HFFc6 (cell line): Measurements from ENCODE around the gene RAB3A. TPM values are rescaled to one million over a fixed set of nuclear protein-coding genes. Genes with fewer than 3 reads are reported as not detected.

Experiments
- DNase-seq: peaks from one replicate; pipeline ENCODE4 v3.0.0-alpha.2; 2018
- H3K27ac Mint-ChIP-seq: 2 replicates; pipeline ENCODE4 v1.8.0; 2020; ENCODE audit warnings: mild to moderate bottlenecking, mixed read lengths
- H3K27me3 Mint-ChIP-seq: 2 replicates; pipeline ENCODE4 v1.8.0; 2021; ENCODE audit warnings: mild to moderate bottlenecking, moderate library complexity, mixed read lengths; ENCODE audit not compliant: insufficient read depth
- H3K36me3 Mint-ChIP-seq: 2 replicates; pipeline ENCODE4 v1.8.0; 2021; ENCODE audit warnings: low read depth, mixed read lengths
- H3K4me1 Mint-ChIP-seq: 2 replicates; pipeline ENCODE4 v1.8.0; 2020; ENCODE audit warnings: low read depth, mixed read lengths
- H3K4me3 Mint-ChIP-seq: 2 replicates; pipeline ENCODE4 v1.8.0; 2020; ENCODE audit warnings: mild to moderate bottlenecking, moderate library complexity, mixed read lengths
- H3K9me3 Mint-ChIP-seq: 2 replicates; pipeline ENCODE4 v1.8.0; 2020; ENCODE audit warnings: mild to moderate bottlenecking, mixed read lengths
- CTCF ChIP-seq: fragments of 200-600 bp; sonication (generic); IDR thresholded peaks from 2 replicates; pipeline ENCODE4 v1.5.0; 2021; ENCODE audit warnings: antibody characterized with exemption, mild to moderate bottlenecking
- total RNA-seq, 6 experiments: library from RNA; stranded (reverse); fragmentation: NEBNext Ultra II Directional; extraction: Animal tissue kit (Norgen Biotek cat#: 25700); gene quantifications; 2 replicates in 1 of 6; 3 replicates in 5 of 6; pipeline ENCODE4 v1.2.3, GENCODE V29; 2021

Gene RAB3A
- total RNA-seq, 6 experiments from 2014 or later, result 6.1 to 9.0 (median 7.3) TPM

DNA sequence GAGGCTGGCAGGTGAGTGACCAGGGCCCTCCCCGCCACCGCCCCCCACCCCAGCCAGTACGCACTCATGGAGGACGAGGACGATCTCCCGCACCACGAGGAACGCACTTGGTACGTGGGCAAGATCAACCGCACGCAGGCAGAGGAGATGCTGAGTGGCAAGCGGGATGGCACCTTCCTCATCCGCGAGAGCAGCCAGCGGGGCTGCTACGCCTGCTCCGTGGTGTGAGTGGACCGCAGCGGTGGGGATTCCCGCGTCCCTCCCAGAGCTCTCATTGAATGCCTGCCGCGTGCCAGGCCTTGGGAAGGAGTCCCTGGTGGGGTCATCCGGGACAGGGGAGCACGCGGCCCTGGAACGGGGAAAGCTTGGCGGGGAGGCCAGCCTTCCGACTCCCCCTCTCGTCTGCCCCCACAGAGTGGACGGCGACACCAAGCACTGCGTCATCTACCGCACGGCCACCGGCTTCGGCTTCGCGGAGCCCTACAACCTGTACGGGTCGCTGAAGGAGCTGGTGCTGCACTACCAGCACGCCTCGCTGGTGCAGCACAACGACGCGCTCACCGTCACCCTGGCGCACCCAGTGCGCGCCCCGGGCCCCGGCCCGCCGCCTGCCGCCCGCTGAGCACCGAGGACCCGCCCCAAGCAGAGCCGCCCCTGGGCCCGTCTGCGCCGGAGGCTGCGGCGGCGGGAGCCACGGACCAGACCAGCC is 35.0 kb downstream of the RAB3A start:
- H3K9me3 Mint-ChIP-seq, result no peaks in the 10 kb centered on the region
- no peak for DNase-seq
- TF ChIP-seq CTCF, result no peak
- peaks cover 2% of the 10 kb centered on the region; the same call in 1 of the 2 replicates for H3K27me3 Mint-ChIP-seq
- H3K36me3 Mint-ChIP-seq, result peaks cover 15% of the 10 kb centered on the region
- H3K27ac Mint-ChIP-seq, result no peak overlapping the region
- H3K4me3 Mint-ChIP-seq, result no peak overlapping the region
- no peaks in the 10 kb centered on the region for H3K4me1 Mint-ChIP-seq

- Mint-ChIP-seq H3K27me3 (peaks cover 2% of the 10 kb centered on the region; the same call in 1 of the 2 replicates), H3K27ac (no peak overlapping the region), H3K4me1 (no peaks in the 10 kb centered on the region), H3K9me3 (no peaks in the 10 kb centered on the region), H3K36me3 (peaks cover 20% of the 10 kb centered on the region), H3K4me3 (no peak overlapping the region)
- DNase-seq, result peak; percentile 24
- peak; percentile 87 for TF ChIP-seq CTCF
These were observed 35.7 kb downstream of the RAB3A start for GRCh38 chr19:18167975-18168645.

DNA sequence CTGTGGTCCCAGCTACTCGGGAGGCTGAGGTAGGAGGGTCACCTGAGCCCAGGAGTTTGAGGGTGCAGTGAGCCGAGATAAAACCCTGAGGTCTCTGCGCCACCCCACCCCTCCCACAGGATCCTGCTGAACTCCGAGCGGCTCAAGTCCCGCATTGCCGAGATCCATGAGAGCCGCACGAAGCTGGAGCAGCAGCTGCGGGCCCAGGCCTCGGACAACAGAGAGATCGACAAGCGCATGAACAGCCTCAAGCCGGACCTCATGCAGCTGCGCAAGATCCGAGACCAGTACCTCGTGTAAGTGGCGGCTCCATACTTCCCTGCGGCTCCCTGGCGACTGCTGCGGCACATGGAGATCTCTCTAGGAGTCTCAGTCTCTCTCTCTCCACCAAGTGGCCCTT is 36.8 kb downstream of the RAB3A start:
- Mint-ChIP-seq H3K36me3 (peaks cover 21% of the 10 kb centered on the region), H3K9me3 (no peaks in the 10 kb centered on the region), H3K4me1 (no peaks in the 10 kb centered on the region), H3K4me3 (no peak overlapping the region), H3K27ac (no peak overlapping the region), H3K27me3 (peaks cover 2% of the 10 kb centered on the region; the same call in 1 of the 2 replicates)
- no peak for TF ChIP-seq CTCF
- DNase-seq, result no peak

DNA sequence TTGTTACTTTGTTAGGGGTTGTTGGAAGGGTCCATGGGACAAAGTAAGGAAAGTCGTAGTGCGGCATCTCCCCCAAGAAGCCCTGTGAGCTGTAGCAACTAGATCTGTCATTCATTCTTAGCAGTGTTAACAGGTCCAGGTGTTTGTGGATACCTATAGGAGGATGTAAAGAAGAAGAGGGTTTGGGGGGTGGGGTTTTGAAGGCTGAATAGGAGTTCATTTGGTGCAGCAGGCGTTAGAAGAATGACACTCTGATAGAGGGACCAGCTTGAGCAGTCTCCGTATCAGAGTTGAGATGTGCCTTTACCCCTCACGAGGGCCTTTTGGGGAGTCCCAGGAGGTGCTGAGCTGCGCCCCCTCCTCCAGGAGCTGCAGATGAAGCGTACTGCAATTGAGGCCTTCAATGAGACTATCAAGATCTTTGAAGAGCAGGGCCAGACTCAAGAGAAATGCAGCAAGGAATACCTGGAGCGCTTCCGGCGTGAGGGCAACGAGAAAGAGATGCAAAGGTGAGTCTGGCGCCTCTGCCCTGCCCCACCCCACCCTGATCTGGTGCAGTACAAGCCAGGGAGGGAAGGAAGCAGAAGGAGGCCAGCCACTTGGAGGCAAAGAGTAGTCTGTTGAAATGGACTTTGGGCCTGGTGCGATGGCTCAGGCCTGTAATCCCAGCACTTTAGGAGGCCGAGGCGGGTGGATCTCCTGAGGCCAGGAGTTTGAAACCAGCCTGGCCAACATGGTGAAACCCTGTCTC is 37.9 kb downstream of the RAB3A start:
- H3K4me1 Mint-ChIP-seq, result no peaks in the 10 kb centered on the region
- DNase-seq, result no peak
- peaks cover 2% of the 10 kb centered on the region; the same call in 1 of the 2 replicates for H3K27me3 Mint-ChIP-seq
- H3K4me3 Mint-ChIP-seq, result no peak overlapping the region
- H3K9me3 Mint-ChIP-seq, result no peaks in the 10 kb centered on the region
- H3K36me3 Mint-ChIP-seq, result peaks cover 21% of the 10 kb centered on the region
- no peak overlapping the region; the same call in 1 of the 2 replicates for H3K27ac Mint-ChIP-seq
- no peak for TF ChIP-seq CTCF

DNA sequence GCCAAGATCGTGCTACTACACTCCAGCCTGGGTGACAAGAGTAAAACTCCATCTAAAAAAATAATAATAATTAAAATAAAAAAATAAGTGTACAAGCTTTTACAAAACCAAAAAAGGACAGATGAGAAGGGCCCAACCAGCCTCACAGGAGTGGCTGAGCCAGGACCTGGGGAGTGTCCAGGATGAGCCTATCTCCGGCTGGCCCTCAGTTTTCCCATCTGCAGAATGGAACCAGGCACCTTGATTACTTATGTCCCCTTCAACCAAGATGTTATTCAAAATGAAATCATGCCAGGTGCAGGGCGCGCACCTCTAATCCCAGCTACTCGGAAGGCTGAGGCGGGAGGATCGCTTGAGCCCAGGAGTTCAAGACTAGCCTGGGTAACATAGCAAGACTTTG is 39.8 kb downstream of the RAB3A start:
- Mint-ChIP-seq H3K27ac (no peak overlapping the region), H3K36me3 (peaks cover 21% of the 10 kb centered on the region), H3K27me3 (no peaks in the 10 kb centered on the region), H3K4me3 (no peak overlapping the region), H3K9me3 (no peaks in the 10 kb centered on the region), H3K4me1 (peaks cover 6% of the 10 kb centered on the region; the same call in 1 of the 2 replicates)
- no peak for DNase-seq
- TF ChIP-seq CTCF, result no peak
